B cell (primary cell): ENCODE data around the gene PREP. TPM values are rescaled to one million over a fixed set of nuclear protein-coding genes. Genes with fewer than 3 reads are reported as not detected.

ENCODE experiments used
- ATAC-seq: fragments of 200-7000 bp; cut with Tn5 transposase; one replicate; pipeline ENCODE4 v1.10.0; 2021; ENCODE audit warnings: low read depth, mild to moderate bottlenecking, moderate number of reproducible peaks, moderate library complexity
- CTCF ChIA-PET: fragments of 350-600 bp; sonication (Branson Sonifier 250); formaldehyde crosslinking; loops from one replicate; lab custom pipeline; 2021; ENCODE audit warnings: antibody characterized with exemption, inconsistent platforms; lab: Charles Lee
- POLR2A ChIA-PET: fragments of 350-600 bp; sonication (Branson Sonifier 250); formaldehyde crosslinking; loops from one replicate; lab custom pipeline; 2021; ENCODE audit warnings: antibody characterized with exemption; lab: Charles Lee
- DNase-seq: peaks from one replicate; pipeline ENCODE4 v3.0.0; 2013
- H2AFZ ChIP-seq: 2 replicates; pipeline ENCODE4 v1.6.1; 2012; ENCODE audit warnings: mild to moderate bottlenecking, low read depth, low read length; ENCODE audit not compliant: insufficient read depth, poor library complexity, severe bottlenecking
- H3K27ac ChIP-seq, 2 donors: 1 replicate in 1 of 2; 2 replicates in 1 of 2; pipeline ENCODE4 v1.5.1; 2012 to 2013; ENCODE audit warnings: low read length in 2 of 2, mild to moderate bottlenecking in 2 of 2, moderate library complexity in 1 of 2
- H3K27me3 ChIP-seq, 4 experiments: fragments of 200-600 bp in 1 of 4; sonication (generic) in 1 of 4; replicated peaks in 1 of 4; 1 replicate in 2 of 4; 2 replicates in 2 of 4; pipeline versions ENCODE4 v1.6.1 to v1.7.0; 2013 to 2016; ENCODE audit warnings: low read length in 3 of 4, mild to moderate bottlenecking in 2 of 4, mixed read lengths in 1 of 4, moderate library complexity in 1 of 4; ENCODE audit not compliant: insufficient read depth in 4 of 4, control insufficient read depth in 3 of 4; ENCODE audit errors: control extremely low read depth in 1 of 4
- H3K36me3 ChIP-seq, 2 experiments: replicated peaks in 1 of 2; 1 replicate in 1 of 2; 2 replicates in 1 of 2; pipeline versions ENCODE4 v1.6.1 to v1.7.1; 2013; ENCODE audit warnings: low read length in 1 of 2; ENCODE audit not compliant: insufficient read depth in 2 of 2, control insufficient read depth in 1 of 2; ENCODE audit errors: control extremely low read depth in 1 of 2, extremely low read depth in 1 of 2
- H3K4me1 ChIP-seq, 2 donors: fragments of 200-600 bp in 1 of 2; sonication (generic) in 1 of 2; 1 replicate in 1 of 2; 2 replicates in 1 of 2; pipeline versions ENCODE4 v1.5.1 to v1.6.1; 2013 to 2017; ENCODE audit warnings: low read length in 2 of 2; ENCODE audit not compliant: control insufficient read depth in 2 of 2, insufficient read depth in 2 of 2
- H3K4me2 ChIP-seq: replicated peaks from 2 replicates; pipeline ENCODE3; 2012; ENCODE audit warnings: mild to moderate bottlenecking, low read depth, low read length; ENCODE audit not compliant: poor library complexity, severe bottlenecking
- H3K4me3 ChIP-seq, 5 experiments: fragments of 200-600 bp in 1 of 5; sonication (generic) in 1 of 5; 1 replicate in 3 of 5; 2 replicates in 2 of 5; pipeline versions ENCODE4 v1.5.1 to v1.7.0; 2011 to 2016; ENCODE audit warnings: low read length in 4 of 5, mild to moderate bottlenecking in 4 of 5, low read depth in 2 of 5, control low read depth in 1 of 5, moderate library complexity in 1 of 5; ENCODE audit not compliant: insufficient read depth in 1 of 5; ENCODE audit errors: control extremely low read depth in 1 of 5, extremely low read depth in 1 of 5
- H3K79me2 ChIP-seq: fragments of 200-600 bp; sonication (generic); one replicate; pipeline ENCODE4 v1.6.0; 2016; ENCODE audit warnings: low read length; ENCODE audit not compliant: control insufficient read depth, insufficient read depth
- H3K9ac ChIP-seq: fragments of 200-600 bp; sonication (generic); 2 replicates; pipeline ENCODE4 v1.6.1; 2017; ENCODE audit warnings: mild to moderate bottlenecking, low read length, moderate library complexity
- H3K9me3 ChIP-seq, 3 donors: one replicate each; pipeline versions ENCODE4 v1.6.1 to v1.7.1; 2013; ENCODE audit warnings: low read length in 2 of 3; ENCODE audit not compliant: control insufficient read depth in 2 of 3, insufficient read depth in 1 of 3; ENCODE audit errors: control extremely low read depth in 1 of 3
- H4K20me1 ChIP-seq: 2 replicates; pipeline ENCODE4 v1.6.0; 2012; ENCODE audit warnings: mild to moderate bottlenecking, low read length; ENCODE audit not compliant: insufficient read depth, control insufficient read depth, poor library complexity, severe bottlenecking
- H3K27ac Mint-ChIP-seq: one replicate; pipeline ENCODE4 v1.8.0; 2021; ENCODE audit warnings: mixed read lengths
- H3K27me3 Mint-ChIP-seq: one replicate; pipeline ENCODE4 v1.8.0; 2021; ENCODE audit warnings: mixed read lengths
- H3K4me1 Mint-ChIP-seq: one replicate; pipeline ENCODE4 v1.8.0; 2021; ENCODE audit warnings: mixed read lengths
- H3K4me3 Mint-ChIP-seq: one replicate; pipeline ENCODE4 v1.8.0; 2021; ENCODE audit warnings: mixed read lengths
- H3K9me3 Mint-ChIP-seq: one replicate; pipeline ENCODE4 v1.8.0; 2022; ENCODE audit warnings: mixed read lengths; ENCODE audit not compliant: insufficient read depth
- CTCF ChIP-seq: fragments of 200-600 bp; IDR thresholded peaks from one replicate; pipeline ENCODE4 v1.8.0; 2022; ENCODE audit warnings: antibody characterized with exemption, mild to moderate bottlenecking
- EZH2 ChIP-seq: IDR thresholded peaks from 2 replicates; pipeline ENCODE4 v1.6.1; 2012; ENCODE audit warnings: borderline replicate concordance, low read depth, mild to moderate bottlenecking, moderate library complexity, low read length; ENCODE audit not compliant: insufficient read depth, poor library complexity, severe bottlenecking
- WGBS: methylation state at CpG from one replicate; pipeline ENCODE4 v1.1.5; 2013; ENCODE audit warnings: missing lambda C conversion rate; ENCODE audit not compliant: insufficient coverage; 5-methylcytosine and 5-hydroxymethylcytosine counted together
- intact Hi-C: fragments of 100-400 bp; cut with micrococcal nuclease; formaldehyde crosslinking; loops from one replicate; pipeline ENCODE4 v1.10.0; 2022
- polyA plus RNA-seq: library from polyadenylated mRNA; depleted of rRNA; stranded (reverse); fragments of >200 nt; gene quantifications from 2 replicates; pipeline ENCODE4 v1.2.3, GENCODE V29; 2012
- total RNA-seq, 2 donors: library from RNA; stranded (reverse); fragments of 120-200 nt in 1 of 2; gene quantifications; 1 replicate in 1 of 2; 2 replicates in 1 of 2; pipeline versions ENCODE4 v1.2.3 to v1.2.4, GENCODE V29; 2013 to 2022

Gene PREP
- total and polyA plus RNA-seq, 2 donors (not counting 1 experiment from before 2014, with no cell fraction given), result 12.2 to 27.0 TPM

GRCh38 chr6:105272786-105273185, 130.1 kb downstream of the PREP start:
- no peak for DNase-seq
- no peaks in the 10 kb centered on the region for H3K9me3 ChIP-seq
- no peaks in the 10 kb centered on the region for H3K4me1 ChIP-seq
- H3K79me2 ChIP-seq, result no peaks in the 10 kb centered on the region
- H3K36me3 ChIP-seq, result peaks cover 0 to 22% of the 10 kb centered on the region in 2 experiments
- H3K27ac Mint-ChIP-seq, result no peak overlapping the region
- intact Hi-C loops, result no loop called here
- H4K20me1 ChIP-seq, result no peaks in the 10 kb centered on the region
- H3K4me3 ChIP-seq, result no peak overlapping the region
- H3K9ac ChIP-seq, result no peak overlapping the region
- H3K4me2 ChIP-seq, result no peak overlapping the region
- ChIA-PET CTCF (no interaction called here), POLR2A (no interaction called here)
- H3K27me3 ChIP-seq, result no peaks in the 10 kb centered on the region
- no peak overlapping the region for H3K4me3 Mint-ChIP-seq
- H3K4me1 Mint-ChIP-seq, result no peaks in the 10 kb centered on the region
- H3K9me3 Mint-ChIP-seq, result no peaks in the 10 kb centered on the region
- no peak for ATAC-seq
- H3K27me3 Mint-ChIP-seq, result no peaks in the 10 kb centered on the region
- no peak overlapping the region for H2AFZ ChIP-seq
- 35% methylated on average over 6 of the region's 6 CpGs for WGBS
- TF ChIP-seq CTCF, result no peak
- no peak for TF ChIP-seq EZH2
- no peak overlapping the region for H3K27ac ChIP-seq

GRCh38 chr6:105270511-105270910, 132.4 kb downstream of the PREP start:
- no peaks in the 10 kb centered on the region for H4K20me1 ChIP-seq
- H3K9ac ChIP-seq, result no peak overlapping the region
- no peak overlapping the region for H3K27ac ChIP-seq
- no peaks in the 10 kb centered on the region for H3K79me2 ChIP-seq
- Mint-ChIP-seq H3K27ac (no peak overlapping the region), H3K4me1 (no peaks in the 10 kb centered on the region), H3K9me3 (peaks cover 4% of the 10 kb centered on the region), H3K4me3 (no peak overlapping the region), H3K27me3 (peaks cover 5% of the 10 kb centered on the region)
- no peaks in the 10 kb centered on the region for H3K4me1 ChIP-seq
- no peak for ATAC-seq
- intact Hi-C loops, result no loop called here
- H3K36me3 ChIP-seq, result peaks cover 0 to 3% of the 10 kb centered on the region in 2 experiments
- no peak overlapping the region for H2AFZ ChIP-seq
- no peak overlapping the region for H3K4me3 ChIP-seq
- peaks cover 0 to 2% (median 0%) of the 10 kb centered on the region in 3 donors for H3K9me3 ChIP-seq
- H3K4me2 ChIP-seq, result no peak overlapping the region
- DNase-seq, result no peak
- ChIA-PET POLR2A (no interaction called here), CTCF (no interaction called here)
- no peaks in the 10 kb centered on the region for H3K27me3 ChIP-seq
- TF ChIP-seq EZH2, result no peak
- no peak for TF ChIP-seq CTCF
